Brain microvascular endothelial cell (primary cell): ENCODE data around the gene TMEM63B.

Source experiments
- DNase-seq: peaks from one replicate; pipeline ENCODE4 v3.0.0-alpha.2; 2020
- H3K27ac ChIP-seq: fragments of 250-450 bp; sonication (Bioruptor Pico); 2 replicates; pipeline ENCODE4 v1.5.1; 2020; ENCODE audit warnings: mild to moderate bottlenecking, moderate library complexity
- H3K27me3 ChIP-seq: fragments of 250-450 bp; sonication (Bioruptor Pico); replicated peaks from 2 replicates; pipeline ENCODE4 v1.5.1; 2020; ENCODE audit warnings: mild to moderate bottlenecking
- H3K36me3 ChIP-seq: fragments of 250-450 bp; sonication (Bioruptor Pico); replicated peaks from 2 replicates; pipeline ENCODE4 v1.5.1; 2020; ENCODE audit warnings: mild to moderate bottlenecking
- H3K4me3 ChIP-seq: 2 replicates; pipeline ENCODE4 v1.5.1; 2011; ENCODE audit warnings: low read depth, mild to moderate bottlenecking, control low read depth, low read length, moderate library complexity
- CTCF ChIP-seq: IDR thresholded peaks from 2 replicates; pipeline ENCODE4 v1.5.1; 2011; ENCODE audit warnings: low read depth, mild to moderate bottlenecking, moderate library complexity, low read length, control low read depth, inconsistent platforms; ENCODE audit errors: missing control alignments
- in situ Hi-C: cut with HindIII; loops from 2 replicates; pipeline ENCODE4 v1.10.0; 2017; ENCODE audit warnings: low sequenced_read_pairs, low pct_ligation_motif_present

TMEM63B gene

GRCh38 chr6:44148306-44148705, 21.0 kb downstream of the TMEM63B start:
- H3K36me3 ChIP-seq = peaks cover 32% of the 10 kb centered on the region
- H3K27ac ChIP-seq = no peak overlapping the region
- in situ Hi-C loops = no loop called here
- no peak for TF ChIP-seq CTCF
- DNase-seq = no peak
- no peaks in the 10 kb centered on the region for H3K27me3 ChIP-seq
- no peak overlapping the region for H3K4me3 ChIP-seq

- DNase-seq = no peak
- in situ Hi-C loops = no loop called here
- peaks cover 32% of the 10 kb centered on the region for H3K36me3 ChIP-seq
Measured at GRCh38 chr6:44149369-44150012, 22.1 kb downstream of the TMEM63B start.

GRCh38 chr6:44150317-44150917, 23.1 kb downstream of the TMEM63B start:
- in situ Hi-C loops = no loop called here
- no peaks in the 10 kb centered on the region for H3K27me3 ChIP-seq
- no peak overlapping the region for H3K27ac ChIP-seq
- H3K4me3 ChIP-seq = no peak overlapping the region
- DNase-seq = no peak
- TF ChIP-seq CTCF = no peak
- H3K36me3 ChIP-seq = peaks cover 30% of the 10 kb centered on the region

More at GRCh38 chr6:44149369-44150012, 22.1 kb downstream of the TMEM63B start:
- Histone ChIP-seq H3K27me3 (no peaks in the 10 kb centered on the region), H3K27ac (no peak overlapping the region), H3K4me3 (no peak overlapping the region)
- TF ChIP-seq CTCF = no peak

- no peak overlapping the region for H3K27ac ChIP-seq
- in situ Hi-C loops = no loop called here
- H3K36me3 ChIP-seq = peaks cover 25% of the 10 kb centered on the region
- peak; percentile 85 for TF ChIP-seq CTCF
- H3K27me3 ChIP-seq = no peaks in the 10 kb centered on the region
- H3K4me3 ChIP-seq = no peak overlapping the region
- peak; percentile 51 for DNase-seq
Measured at GRCh38 chr6:44151348-44152108, 24.2 kb downstream of the TMEM63B start.

GRCh38 chr6:44152109-44152461, 24.7 kb downstream of the TMEM63B start:
- peaks cover 20% of the 10 kb centered on the region for H3K36me3 ChIP-seq
- no peak for DNase-seq
- no peaks in the 10 kb centered on the region for H3K27me3 ChIP-seq
- in situ Hi-C loops = no loop called here
- no peak for TF ChIP-seq CTCF
- H3K4me3 ChIP-seq = no peak overlapping the region
- H3K27ac ChIP-seq = no peak overlapping the region
